ENCODE measurements around the gene GDF9.
A peak's percentile ranks its signal among the peaks of the same experiment; 100 is the strongest.

Gene GDF9

GRCh38 chr5:132884548-132884947, 18.3 kb upstream of the GDF9 start:
- Mint-ChIP-seq H3K27ac (no peak overlapping the region), H3K36me3 (ENCODE audit: low read depth) (peaks cover 83% of the 10 kb centered on the region), H3K4me1 (ENCODE audit: low read depth) (peaks cover 11% of the 10 kb centered on the region), H3K27me3 (no peaks in the 10 kb centered on the region), H3K4me3 (no peak overlapping the region), H3K9me3 (no peaks in the 10 kb centered on the region)
- DNase-seq, result no peak

GRCh38 chr5:132883261-132883834, 17.1 kb upstream of the GDF9 start:
- DNase-seq, result no peak
- Mint-ChIP-seq H3K27ac (peak overlapping the region; percentile 63), H3K27me3 (no peaks in the 10 kb centered on the region), H3K4me3 (no peak overlapping the region), H3K4me1 (ENCODE audit: low read depth) (peaks cover 11% of the 10 kb centered on the region), H3K9me3 (no peaks in the 10 kb centered on the region), H3K36me3 (ENCODE audit: low read depth) (peaks cover 86% of the 10 kb centered on the region)

- Mint-ChIP-seq H3K9me3 (no peaks in the 10 kb centered on the region), H3K27ac (peak overlapping the region; percentile 9), H3K36me3 (ENCODE audit: low read depth) (peaks cover 79% of the 10 kb centered on the region), H3K4me3 (no peak overlapping the region), H3K27me3 (no peaks in the 10 kb centered on the region), H3K4me1 (ENCODE audit: low read depth) (no peaks in the 10 kb centered on the region)
- DNase-seq, result no peak
Measured at GRCh38 chr5:132877938-132878337, 11.7 kb upstream of the GDF9 start.

GRCh38 chr5:132877466-132877865, 11.2 kb upstream of the GDF9 start:
- H3K36me3 Mint-ChIP-seq (ENCODE audit: low read depth), result peaks cover 81% of the 10 kb centered on the region
- no peak overlapping the region for H3K27ac Mint-ChIP-seq
- no peaks in the 10 kb centered on the region for H3K27me3 Mint-ChIP-seq
- no peaks in the 10 kb centered on the region for H3K9me3 Mint-ChIP-seq
- H3K4me3 Mint-ChIP-seq, result no peak overlapping the region
- DNase-seq, result no peak
- H3K4me1 Mint-ChIP-seq (ENCODE audit: low read depth), result no peaks in the 10 kb centered on the region

GRCh38 chr5:132876020-132876759, 9.9 kb upstream of the GDF9 start:
- Mint-ChIP-seq H3K4me1 (ENCODE audit: low read depth) (no peaks in the 10 kb centered on the region), H3K4me3 (no peak overlapping the region), H3K27ac (peak overlapping the region; percentile 2)

GRCh38 chr5:132873930-132874271, 7.6 kb upstream of the GDF9 start:
- Mint-ChIP-seq H3K4me1 (ENCODE audit: low read depth) (peaks cover 4% of the 10 kb centered on the region), H3K36me3 (ENCODE audit: low read depth) (peaks cover 83% of the 10 kb centered on the region), H3K27me3 (no peaks in the 10 kb centered on the region), H3K9me3 (no peaks in the 10 kb centered on the region), H3K4me3 (no peak overlapping the region), H3K27ac (peak overlapping the region; percentile 13)
- no peak for DNase-seq

More at GRCh38 chr5:132876020-132876759, 9.9 kb upstream of the GDF9 start:
- no peaks in the 10 kb centered on the region for H3K27me3 Mint-ChIP-seq
- no peaks in the 10 kb centered on the region for H3K9me3 Mint-ChIP-seq
- DNase-seq, result no peak
- peaks cover 83% of the 10 kb centered on the region for H3K36me3 Mint-ChIP-seq (ENCODE audit: low read depth)

- Mint-ChIP-seq H3K36me3 (ENCODE audit: low read depth) (peaks cover 83% of the 10 kb centered on the region), H3K4me3 (no peak within 1 kb of the TSS), H3K9me3 (no peaks in the 10 kb centered on the region), H3K27ac (peak within 1 kb of the TSS; percentile 44), H3K4me1 (ENCODE audit: low read depth) (peaks cover 10% of the 10 kb centered on the region), H3K27me3 (no peaks in the 10 kb centered on the region)
- no peak for DNase-seq
Measured at GRCh38 chr5:132873119-132873929, 7.1 kb upstream of the GDF9 start, which contains the start of gene LEAP2. LEAP2 (plus strand) TSS chr5:132873668; CDS start chr5:132873695, 27 bp downstream.

GRCh38 chr5:132872788-132873118, 6.5 kb upstream of the GDF9 start:
- Mint-ChIP-seq H3K27ac (peak overlapping the region; percentile 44), H3K36me3 (ENCODE audit: low read depth) (peaks cover 83% of the 10 kb centered on the region), H3K9me3 (no peaks in the 10 kb centered on the region), H3K4me1 (ENCODE audit: low read depth) (peaks cover 14% of the 10 kb centered on the region), H3K4me3 (no peak overlapping the region), H3K27me3 (no peaks in the 10 kb centered on the region)
- DNase-seq, result no peak

GRCh38 chr5:132871459-132872284, 5.4 kb upstream of the GDF9 start:
- peaks cover 87% of the 10 kb centered on the region for H3K36me3 Mint-ChIP-seq (ENCODE audit: low read depth)
- peaks cover 21% of the 10 kb centered on the region for H3K4me1 Mint-ChIP-seq (ENCODE audit: low read depth)
- H3K9me3 Mint-ChIP-seq, result no peaks in the 10 kb centered on the region
- H3K27ac Mint-ChIP-seq, result peak overlapping the region; percentile 75
- no peak for DNase-seq
- no peaks in the 10 kb centered on the region for H3K27me3 Mint-ChIP-seq
- H3K4me3 Mint-ChIP-seq, result no peak overlapping the region

GRCh38 chr5:132870801-132871200, 4.5 kb upstream of the GDF9 start:
- Mint-ChIP-seq H3K27ac (peak overlapping the region; percentile 75), H3K4me1 (ENCODE audit: low read depth) (peaks cover 28% of the 10 kb centered on the region), H3K9me3 (no peaks in the 10 kb centered on the region), H3K4me3 (no peak overlapping the region), H3K36me3 (ENCODE audit: low read depth) (peaks cover 86% of the 10 kb centered on the region), H3K27me3 (no peaks in the 10 kb centered on the region)
- no peak for DNase-seq

- H3K36me3 Mint-ChIP-seq (ENCODE audit: low read depth), result peaks cover 72% of the 10 kb centered on the region
- DNase-seq, result no peak
- no peaks in the 10 kb centered on the region for H3K27me3 Mint-ChIP-seq
- peak overlapping the region; percentile 100 for H3K4me3 Mint-ChIP-seq
- no peaks in the 10 kb centered on the region for H3K9me3 Mint-ChIP-seq
- H3K4me1 Mint-ChIP-seq (ENCODE audit: low read depth), result peaks cover 35% of the 10 kb centered on the region
- peak overlapping the region; percentile 100 for H3K27ac Mint-ChIP-seq
Measured at GRCh38 chr5:132868754-132869153, 2.5 kb upstream of the GDF9 start.

- H3K9me3 Mint-ChIP-seq, result no peaks in the 10 kb centered on the region
- no peaks in the 10 kb centered on the region for H3K27me3 Mint-ChIP-seq
- H3K4me1 Mint-ChIP-seq (ENCODE audit: low read depth), result peaks cover 35% of the 10 kb centered on the region
- no peak for DNase-seq
- H3K27ac Mint-ChIP-seq, result peak overlapping the region; percentile 100
- peak overlapping the region; percentile 100 for H3K4me3 Mint-ChIP-seq
- peaks cover 55% of the 10 kb centered on the region for H3K36me3 Mint-ChIP-seq (ENCODE audit: low read depth)
Measured at GRCh38 chr5:132867046-132867451, 780 bp upstream of the GDF9 start.

GRCh38 chr5:132865668-132866341, 464 bp downstream of the GDF9 start:
- H3K9me3 Mint-ChIP-seq, result no peaks in the 10 kb centered on the region
- peaks cover 32% of the 10 kb centered on the region for H3K4me1 Mint-ChIP-seq (ENCODE audit: low read depth)
- peak overlapping the region; percentile 100 for H3K27ac Mint-ChIP-seq
- peak overlapping the region; percentile 100 for H3K4me3 Mint-ChIP-seq
- DNase-seq, result no peak
- peaks cover 43% of the 10 kb centered on the region for H3K36me3 Mint-ChIP-seq (ENCODE audit: low read depth)
- H3K27me3 Mint-ChIP-seq, result no peaks in the 10 kb centered on the region

- H3K9me3 Mint-ChIP-seq, result no peaks in the 10 kb centered on the region
- no peak overlapping the region for H3K4me3 Mint-ChIP-seq
- DNase-seq, result no peak
- no peaks in the 10 kb centered on the region for H3K27me3 Mint-ChIP-seq
- H3K36me3 Mint-ChIP-seq (ENCODE audit: low read depth), result no peaks in the 10 kb centered on the region
- no peak overlapping the region for H3K27ac Mint-ChIP-seq
- H3K4me1 Mint-ChIP-seq (ENCODE audit: low read depth), result peaks cover 8% of the 10 kb centered on the region
Measured at GRCh38 chr5:132860742-132861141, 5.5 kb downstream of the GDF9 start.
